Activated T-cell treated with anti-CD3 and anti-CD28 coated beads, Interleukin-2, amount 50 U/mL, for 72 hours (primary cell): ENCODE data around the gene ZMAT1. TPM values are rescaled to one million over a fixed set of nuclear protein-coding genes. Genes with fewer than 3 reads are reported as not detected.

Source experiments
- ATAC-seq, 2 donors: fragments of 150-1000 bp; cut with Tn5 transposase; replicated peaks in 1 of 2; 2 replicates each; pipeline ENCODE4 v1.10.0; 2021; ENCODE audit warnings: moderate library complexity in 2 of 2, mild to moderate bottlenecking in 1 of 2
- DNase-seq, 2 donors: peaks; one replicate each; pipeline ENCODE4 v3.0.0; 2021 to 2022; ENCODE audit warnings: mixed read lengths in 1 of 2
- H3K27ac Mint-ChIP-seq: one replicate; pipeline ENCODE4 v1.8.0; 2022; ENCODE audit warnings: mild to moderate bottlenecking, moderate library complexity, mixed read lengths
- H3K27me3 Mint-ChIP-seq: one replicate; pipeline ENCODE4 v1.8.0; 2022; ENCODE audit warnings: low read depth, mixed read lengths
- H3K36me3 Mint-ChIP-seq, 2 donors: one replicate each; pipeline ENCODE4 v1.8.0; 2022; ENCODE audit warnings: mixed read lengths in 2 of 2, mild to moderate bottlenecking in 1 of 2; ENCODE audit not compliant: insufficient read depth in 2 of 2
- H3K4me1 Mint-ChIP-seq: one replicate; pipeline ENCODE4 v1.8.0; 2022; ENCODE audit warnings: low read depth, mixed read lengths
- H3K4me3 Mint-ChIP-seq, 2 donors: one replicate each; pipeline ENCODE4 v1.8.0; 2022; ENCODE audit warnings: mild to moderate bottlenecking in 2 of 2, mixed read lengths in 2 of 2, moderate library complexity in 2 of 2
- H3K9me3 Mint-ChIP-seq, 2 donors: one replicate each; pipeline ENCODE4 v1.8.0; 2022; ENCODE audit warnings: mixed read lengths in 2 of 2
- total RNA-seq, 2 donors: library from RNA; stranded (reverse); gene quantifications; one replicate each; pipeline ENCODE4 v1.2.3, GENCODE V29; 2022

The ZMAT1 gene
- total RNA-seq, 2 donors from 2014 or later: 7.8 to 9.2 TPM

DNA sequence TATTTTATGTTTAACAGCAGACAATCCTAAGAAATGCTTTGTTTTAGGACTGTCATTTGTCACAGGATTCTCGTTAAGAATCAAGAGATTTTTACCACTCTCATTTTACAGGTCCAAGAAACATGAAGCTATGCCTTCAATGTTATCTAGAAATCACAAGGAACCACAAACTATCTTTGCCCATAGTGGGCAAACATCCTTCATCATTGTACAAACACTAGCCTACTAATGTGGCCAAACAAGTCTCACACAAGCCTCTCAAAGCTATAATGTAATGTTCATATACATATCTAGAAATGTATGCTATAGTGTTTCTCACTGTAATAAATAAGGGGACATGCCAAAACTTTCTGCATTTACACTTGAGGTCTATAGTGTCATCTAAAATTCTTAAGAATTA is 26.8 kb downstream of the ZMAT1 start:
- Mint-ChIP-seq H3K27me3 (no peaks in the 10 kb centered on the region), H3K36me3 (peaks cover 1 to 6% of the 10 kb centered on the region in 2 donors), H3K4me1 (no peaks in the 10 kb centered on the region), H3K9me3 (peaks cover 0 to 7% of the 10 kb centered on the region in 2 donors), H3K27ac (no peak overlapping the region), H3K4me3 (no peak overlapping the region)
- ATAC-seq: no peak
- DNase-seq: no peak

Other genes with a start within 250 kb of the ZMAT1 start
- under 1 TPM in 1 of 2 donors, not detected in 1; 0.53 TPM for gene TCEAL2, start 193.7 kb upstream of the ZMAT1 start, total RNA-seq
- gene TCEAL6, start 210.5 kb upstream of the ZMAT1 start, total RNA-seq: under 1 TPM in 1 of 2 donors, not detected in 1; 0.25 TPM
- 1 to 10 TPM; 5.4 to 5.8 TPM for gene BEX5, start 223.9 kb upstream of the ZMAT1 start, total RNA-seq